HEK293 (cell line): ENCODE results near the gene TMEM87B.

ENCODE experiments used
- SALL2 ChIP-seq: fragments of 450-650 bp; formaldehyde crosslinking; IDR thresholded peaks from 2 replicates; pipeline ENCODE4 v1.5.0; 2017; ENCODE audit warnings: missing biosample characterization, mild to moderate bottlenecking, missing genetic modification characterization, borderline replicate concordance
- ZBTB17 ChIP-seq: fragments of 450-650 bp; formaldehyde crosslinking; IDR thresholded peaks from 2 replicates; pipeline ENCODE4 v1.5.1; 2016; ENCODE audit warnings: missing biosample characterization, missing genetic modification characterization
- ZNF214 ChIP-seq: fragments of 450-650 bp; formaldehyde crosslinking; IDR thresholded peaks from 2 replicates; pipeline ENCODE4 v1.5.1; 2017; ENCODE audit warnings: missing biosample characterization, mild to moderate bottlenecking, missing genetic modification characterization, borderline replicate concordance

DNA sequence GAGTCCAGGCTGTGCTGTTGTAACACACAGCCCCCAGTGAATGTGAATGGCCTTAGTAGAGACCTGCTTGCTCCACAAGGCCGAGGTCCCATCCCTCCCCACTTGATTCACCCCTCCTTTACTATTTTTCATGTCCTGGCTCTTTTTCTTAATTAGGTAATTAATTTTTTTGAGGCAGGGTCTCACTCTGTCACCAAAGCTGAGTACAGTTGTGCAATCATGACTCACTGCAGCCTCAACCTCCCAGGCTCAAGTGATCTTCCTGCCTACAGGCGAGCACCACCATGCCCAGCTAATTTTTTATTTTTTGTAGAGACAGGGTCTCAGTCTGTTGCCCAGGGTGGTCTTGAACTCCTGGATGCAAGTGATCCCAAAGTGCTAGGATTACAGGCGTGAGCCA is 102.4 kb downstream of the TMEM87B start:
- TF ChIP-seq SALL2 (tag by site-specific recombination): no peak
- TF ChIP-seq ZNF214 (tag by site-specific recombination): no peak
- TF ChIP-seq ZBTB17 (tag by site-specific recombination): no peak
